Mucosa of descending colon (tissue), 3 donors: ENCODE results near the gene RAB11FIP3. TPM values are rescaled to one million over a fixed set of nuclear protein-coding genes. Genes with fewer than 3 reads are reported as not detected.

Source experiments
- ATAC-seq: fragments of 200-7000 bp; cut with Tn5 transposase; one replicate; pipeline ENCODE4 v1.9.1; 2020; ENCODE audit warnings: mild to moderate bottlenecking, moderate library complexity
- DNase-seq, 3 donors: peaks; one replicate each; pipeline ENCODE4 v3.0.0-alpha.2; 2020
- H3K36me3 ChIP-seq: fragments of 200-600 bp; one replicate; pipeline ENCODE4 v1.8.0; 2021; ENCODE audit warnings: low read depth, mild to moderate bottlenecking
- H3K4me1 ChIP-seq: fragments of 200-600 bp; one replicate; pipeline ENCODE4 v1.8.0; 2021; ENCODE audit warnings: low read depth, mild to moderate bottlenecking
- H3K4me3 ChIP-seq: fragments of 200-600 bp; one replicate; pipeline ENCODE4 v1.8.0; 2021; ENCODE audit warnings: mild to moderate bottlenecking
- H3K9me3 ChIP-seq: fragments of 200-600 bp; one replicate; pipeline ENCODE4 v1.8.0; 2021; ENCODE audit warnings: mild to moderate bottlenecking
- intact Hi-C, 2 donors: fragments of 100-400 bp; cut with DNase I in 1 of 2; cut with micrococcal nuclease in 1 of 2; formaldehyde crosslinking; loops; one replicate each; pipeline versions ENCODE4 v1.11.0 to v1.11.1; 2022; cut with DNase I, micrococcal nuclease
- total RNA-seq, 3 donors: library from RNA; stranded (reverse); fragmentation: NEBNext Ultra II Directional in 2 of 3; extraction: Animal tissue kit (Norgen Biotek cat#: 25700) in 2 of 3; gene quantifications; one replicate each; pipeline versions ENCODE4 v1.2.1 to v1.2.4, GENCODE V29; 2021 to 2023
- TF ChIP-seq, protein P1 (sequence below): fragments of 200-600 bp; IDR thresholded peaks from one replicate; pipeline ENCODE4 v1.8.0; 2022; ENCODE audit warnings: antibody characterized with exemption, mild to moderate bottlenecking
- donor health status: DM: no; HTN: no; CAD: no; lungs with moderate emphysema.
- donor health status: DM: no; HTN: no; CAD: no.
- donor health status: DM: no; HTN: yes; CAD: no.

RAB11FIP3 gene
- total RNA-seq, 3 donors from 2014 or later = 22.3 to 45.6 (median 30.7) TPM

DNA sequence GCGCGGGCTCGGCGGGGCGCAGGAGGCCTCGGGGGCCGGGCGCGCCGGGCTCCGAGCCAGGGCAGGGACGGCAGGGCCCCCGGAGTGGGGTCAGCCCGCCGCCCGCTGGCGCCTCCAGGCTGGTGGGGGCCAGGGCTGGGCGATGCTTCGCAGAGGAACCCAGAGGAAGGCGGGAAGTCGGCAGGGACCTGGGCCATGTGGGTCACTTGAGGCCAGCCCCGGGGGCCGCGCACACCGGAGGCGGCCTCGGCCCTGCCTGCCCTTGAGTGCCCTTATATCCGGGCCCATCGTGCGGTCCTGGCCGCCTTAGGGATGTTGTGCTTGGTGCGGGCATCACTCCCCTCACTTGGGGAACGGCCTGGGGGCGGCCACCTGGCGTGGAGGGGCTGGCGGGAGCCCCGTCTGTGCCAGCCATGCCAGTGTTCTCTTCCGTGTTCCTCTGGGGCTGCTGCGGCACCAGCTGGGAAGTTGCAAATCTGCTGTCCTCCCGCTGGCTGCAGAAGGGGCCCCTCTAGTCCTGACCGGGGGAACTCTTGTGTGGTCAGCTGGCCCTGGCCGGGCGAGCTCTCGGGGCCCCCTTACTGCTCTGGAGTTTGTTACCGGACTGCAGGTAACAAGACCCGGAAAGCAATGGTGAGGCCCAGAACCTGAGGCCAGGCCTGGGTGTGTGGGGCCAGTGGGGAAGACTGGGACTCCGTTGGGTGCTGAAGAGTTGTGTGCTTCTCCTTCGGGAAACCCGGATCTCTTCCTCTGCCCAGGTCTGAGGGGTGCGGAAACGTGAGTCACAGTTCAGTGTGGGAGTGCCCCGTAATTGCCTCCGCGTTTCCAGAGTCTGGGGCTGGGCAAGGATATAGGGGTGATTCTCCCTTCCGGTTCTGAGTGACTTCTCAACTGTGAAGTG is 102.9 kb downstream of the RAB11FIP3 start:
- Histone ChIP-seq H3K4me1 (peaks cover 43% of the 10 kb centered on the region), H3K36me3 (no peaks in the 10 kb centered on the region), H3K9me3 (no peaks in the 10 kb centered on the region), H3K4me3 (peak overlapping the region; percentile 74)
- TF ChIP-seq, protein P1, sequence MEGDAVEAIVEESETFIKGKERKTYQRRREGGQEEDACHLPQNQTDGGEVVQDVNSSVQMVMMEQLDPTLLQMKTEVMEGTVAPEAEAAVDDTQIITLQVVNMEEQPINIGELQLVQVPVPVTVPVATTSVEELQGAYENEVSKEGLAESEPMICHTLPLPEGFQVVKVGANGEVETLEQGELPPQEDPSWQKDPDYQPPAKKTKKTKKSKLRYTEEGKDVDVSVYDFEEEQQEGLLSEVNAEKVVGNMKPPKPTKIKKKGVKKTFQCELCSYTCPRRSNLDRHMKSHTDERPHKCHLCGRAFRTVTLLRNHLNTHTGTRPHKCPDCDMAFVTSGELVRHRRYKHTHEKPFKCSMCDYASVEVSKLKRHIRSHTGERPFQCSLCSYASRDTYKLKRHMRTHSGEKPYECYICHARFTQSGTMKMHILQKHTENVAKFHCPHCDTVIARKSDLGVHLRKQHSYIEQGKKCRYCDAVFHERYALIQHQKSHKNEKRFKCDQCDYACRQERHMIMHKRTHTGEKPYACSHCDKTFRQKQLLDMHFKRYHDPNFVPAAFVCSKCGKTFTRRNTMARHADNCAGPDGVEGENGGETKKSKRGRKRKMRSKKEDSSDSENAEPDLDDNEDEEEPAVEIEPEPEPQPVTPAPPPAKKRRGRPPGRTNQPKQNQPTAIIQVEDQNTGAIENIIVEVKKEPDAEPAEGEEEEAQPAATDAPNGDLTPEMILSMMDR = no peak
- peak; percentile 62 for ATAC-seq
- DNase-seq = peak; percentile 80 to 82 (median 80)
- intact Hi-C loops = no loop called here

DNA sequence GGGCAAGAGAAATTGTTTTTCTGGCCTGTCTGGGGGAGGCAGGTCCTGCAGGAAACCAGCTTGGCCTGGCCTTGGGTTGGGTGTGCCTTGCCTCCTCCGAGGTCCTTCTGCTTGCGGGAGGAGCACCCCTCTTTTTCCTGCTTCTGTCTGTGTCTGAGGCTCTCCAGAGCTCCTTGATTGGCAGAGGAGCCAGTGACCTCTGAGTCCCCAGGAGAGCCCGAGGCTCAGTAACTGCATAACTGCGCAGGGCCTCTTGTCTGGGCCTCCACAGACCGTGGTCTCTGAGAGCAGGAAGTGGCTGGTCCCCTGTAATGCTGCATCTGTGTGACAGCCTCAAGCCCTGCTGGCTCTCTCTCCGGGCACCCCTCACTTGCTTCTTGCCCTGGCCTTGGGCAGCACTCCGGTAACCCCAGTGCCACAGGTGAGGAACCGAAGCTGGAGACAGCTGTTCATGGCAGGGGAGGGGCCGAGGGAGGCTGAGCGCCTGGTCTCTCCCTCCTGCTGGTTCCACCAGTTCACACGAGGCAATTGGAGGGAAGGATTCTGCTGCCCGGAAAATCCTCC is 103.6 kb downstream of the RAB11FIP3 start:
- Histone ChIP-seq H3K36me3 (no peaks in the 10 kb centered on the region), H3K4me3 (peak overlapping the region; percentile 74), H3K4me1 (peaks cover 41% of the 10 kb centered on the region), H3K9me3 (no peaks in the 10 kb centered on the region)
- DNase-seq (peak; percentile 53 to 71 (median 65)), ATAC-seq (peak; percentile 0)
- intact Hi-C loops = no loop called here
- TF ChIP-seq, protein P1 = no peak

DNA sequence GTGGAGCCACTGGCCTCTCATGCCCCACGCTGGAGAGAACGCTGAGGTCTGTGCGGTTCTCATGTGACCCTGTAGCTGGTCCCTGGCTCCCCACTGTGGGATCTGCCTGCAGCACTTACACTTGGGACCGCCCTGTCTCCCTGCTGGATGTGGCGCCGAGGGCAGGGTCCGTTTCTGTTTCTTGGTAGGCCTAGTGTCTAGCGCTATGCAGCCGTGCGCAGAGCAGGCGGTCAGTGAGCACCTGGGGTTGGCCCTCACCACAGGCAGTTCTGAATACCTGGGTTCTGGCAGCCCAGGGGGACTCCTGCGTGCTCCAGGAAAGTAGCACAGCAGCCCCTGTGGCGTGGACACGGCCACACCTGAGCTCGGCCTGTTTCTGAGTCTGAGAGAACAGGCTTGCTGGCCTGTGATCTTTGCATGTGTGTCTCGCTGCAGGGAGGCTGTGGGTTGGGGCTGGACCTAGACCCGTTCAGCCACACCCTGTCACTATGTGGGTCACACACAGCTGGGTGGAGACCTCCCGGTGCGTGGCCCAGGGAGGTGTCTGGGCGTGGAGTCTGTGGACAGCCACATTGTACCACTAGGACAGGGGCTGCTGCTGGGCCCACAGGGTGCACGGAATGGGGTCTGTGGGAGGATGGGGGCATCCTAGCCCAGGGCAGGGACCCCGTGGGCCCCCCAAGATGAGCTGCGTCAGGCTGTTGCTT is 104.8 kb downstream of the RAB11FIP3 start:
- ATAC-seq = no peak
- peak in 2 of 3 donors; percentile 35 to 69 for DNase-seq
- no peak overlapping the region for H3K4me3 ChIP-seq
- no peaks in the 10 kb centered on the region for H3K9me3 ChIP-seq
- TF ChIP-seq, protein P1 = no peak
- H3K36me3 ChIP-seq = no peaks in the 10 kb centered on the region
- intact Hi-C loops = no loop called here
- H3K4me1 ChIP-seq = peaks cover 47% of the 10 kb centered on the region

DNA sequence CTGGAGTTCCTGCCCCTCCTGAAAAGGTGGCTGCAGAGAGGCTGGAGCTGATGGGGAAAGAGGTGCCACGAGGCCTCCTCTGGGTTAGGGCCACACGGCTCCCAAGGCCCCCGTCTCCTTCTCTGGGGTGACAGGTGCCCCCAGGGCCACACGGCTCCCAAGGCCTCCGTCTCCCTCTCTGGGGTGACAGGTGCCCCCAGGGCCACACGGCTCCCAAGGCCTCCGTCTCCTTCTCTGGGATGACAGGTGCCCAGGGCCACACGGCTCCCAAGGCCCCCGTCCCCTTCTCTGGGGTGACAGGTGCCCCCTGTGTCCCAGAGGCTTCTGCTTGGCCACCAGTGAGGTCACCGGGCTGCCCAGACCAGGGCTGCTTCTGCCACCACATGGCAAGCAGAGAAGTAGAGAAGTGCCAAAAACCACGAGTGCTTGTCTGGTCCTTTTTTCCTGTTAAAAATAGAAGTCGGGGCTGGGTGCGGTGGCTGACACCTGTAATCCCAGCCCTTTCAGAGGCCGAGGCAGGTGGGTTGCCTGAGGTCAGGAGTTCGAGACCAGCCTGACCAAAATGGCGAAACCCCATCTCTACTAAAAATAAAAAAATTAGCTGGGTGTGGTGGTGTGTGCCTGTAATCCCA is 106.2 kb downstream of the RAB11FIP3 start:
- Histone ChIP-seq H3K36me3 (no peaks in the 10 kb centered on the region), H3K4me1 (peaks cover 41% of the 10 kb centered on the region), H3K4me3 (no peak overlapping the region), H3K9me3 (no peaks in the 10 kb centered on the region)
- TF ChIP-seq, protein P1 = no peak
- intact Hi-C loops = no loop called here
- DNase-seq = no peak
- no peak for ATAC-seq

DNA sequence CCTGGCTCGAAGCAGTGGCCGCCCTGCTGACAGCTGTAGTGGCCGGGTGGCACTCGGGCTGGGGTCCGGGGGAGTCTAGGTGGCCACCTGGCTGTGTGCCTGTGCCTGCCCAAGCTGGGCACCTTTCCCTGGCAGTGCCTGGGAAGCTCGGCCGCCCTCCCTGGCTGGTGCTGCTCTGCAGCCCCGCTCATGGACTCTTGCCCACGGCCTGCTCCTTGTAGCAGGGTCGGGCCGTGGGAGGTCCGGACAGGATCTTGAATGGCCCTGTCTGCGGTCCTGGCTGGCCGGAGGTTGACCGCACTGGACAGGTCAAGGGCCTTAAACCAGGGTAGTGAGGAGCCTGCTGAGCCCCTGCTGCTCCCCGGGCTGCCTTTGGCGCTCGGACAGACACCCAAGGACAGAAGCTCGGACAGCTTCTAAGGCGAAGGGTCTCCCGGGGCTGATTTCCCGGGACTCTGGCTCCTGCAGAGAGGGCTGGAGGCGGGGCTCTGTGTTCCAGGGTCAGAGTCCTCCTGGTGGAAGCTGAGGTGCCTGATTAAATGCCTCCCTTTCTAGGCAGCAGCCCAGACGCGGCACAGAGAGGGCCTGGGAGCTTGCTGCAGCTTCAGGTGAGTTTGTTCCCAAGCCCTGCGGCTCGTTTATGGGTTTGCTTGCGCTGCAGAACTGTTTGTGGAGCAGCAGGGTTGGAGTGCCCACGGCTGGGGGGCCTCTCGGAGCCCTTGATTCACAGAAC is 108.1 kb downstream of the RAB11FIP3 start:
- H3K36me3 ChIP-seq = no peaks in the 10 kb centered on the region
- H3K4me3 ChIP-seq = no peak overlapping the region
- TF ChIP-seq, protein P1 = no peak
- peaks cover 42% of the 10 kb centered on the region for H3K4me1 ChIP-seq
- no peaks in the 10 kb centered on the region for H3K9me3 ChIP-seq
- peak; percentile 70 for ATAC-seq
- intact Hi-C loops = no loop called here
- peak; percentile 82 to 86 (median 85) for DNase-seq
